ENCODE measurements around the gene UBE2G2.

DNA sequence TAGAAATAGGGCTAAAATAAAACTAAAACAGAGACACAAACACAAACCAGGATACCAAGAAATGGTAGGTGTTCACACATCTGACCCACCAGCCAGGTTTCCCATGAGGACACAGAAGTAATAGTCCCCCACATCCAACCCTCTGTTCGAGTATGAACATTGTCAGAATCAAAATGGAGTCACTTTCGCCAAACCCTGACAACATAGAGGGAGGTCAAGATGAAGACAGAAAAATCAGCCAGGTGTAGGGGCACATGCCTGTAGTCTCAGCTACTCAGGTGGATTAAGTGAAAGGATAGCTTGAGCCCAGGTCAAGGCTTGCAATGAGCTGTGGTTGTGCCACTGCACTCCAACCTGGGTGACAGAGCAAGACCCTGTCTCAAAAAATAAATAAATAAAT, 3.8 kb downstream of the UBE2G2 start:
- TF ChIP-seq EZH2 (IDR thresholded peaks at IDR 0.05; ENCODE audit: insufficient read depth, poor library complexity, severe bottlenecking), result no peak
- TF ChIP-seq EZH2phosphoT487 (IDR thresholded peaks at IDR 0.05; ENCODE audit: insufficient read depth, low read depth), result no peak
